BE2C (cell line): ENCODE data around the gene LCN12.

Source experiments
- DNase-seq: peaks from one replicate; pipeline ENCODE4 v3.0.0-alpha.2; 2020
- H3K27me3 ChIP-seq: fragments of 250-450 bp; sonication (Bioruptor Pico); 2 replicates; pipeline ENCODE4 v1.5.1; 2020; ENCODE audit warnings: mild to moderate bottlenecking
- H3K36me3 ChIP-seq: fragments of 250-450 bp; sonication (Bioruptor Pico); 2 replicates; pipeline ENCODE4 v1.5.1; 2020; ENCODE audit warnings: mild to moderate bottlenecking
- H3K4me1 ChIP-seq: fragments of 250-450 bp; sonication (Bioruptor Pico); 2 replicates; pipeline ENCODE4 v1.5.1; 2020
- H3K4me3 ChIP-seq: 2 replicates; pipeline ENCODE4 v1.5.1; 2011; ENCODE audit warnings: low read depth, low read length
- H3K9me3 ChIP-seq: fragments of 250-450 bp; sonication (Bioruptor Pico); 2 replicates; pipeline ENCODE4 v1.5.1; 2020
- TF ChIP-seq, protein P1 (sequence below): IDR thresholded peaks from 2 replicates; pipeline ENCODE4 v1.5.1; 2012; ENCODE audit warnings: mild to moderate bottlenecking, low read depth, low read length

Gene LCN12

DNA sequence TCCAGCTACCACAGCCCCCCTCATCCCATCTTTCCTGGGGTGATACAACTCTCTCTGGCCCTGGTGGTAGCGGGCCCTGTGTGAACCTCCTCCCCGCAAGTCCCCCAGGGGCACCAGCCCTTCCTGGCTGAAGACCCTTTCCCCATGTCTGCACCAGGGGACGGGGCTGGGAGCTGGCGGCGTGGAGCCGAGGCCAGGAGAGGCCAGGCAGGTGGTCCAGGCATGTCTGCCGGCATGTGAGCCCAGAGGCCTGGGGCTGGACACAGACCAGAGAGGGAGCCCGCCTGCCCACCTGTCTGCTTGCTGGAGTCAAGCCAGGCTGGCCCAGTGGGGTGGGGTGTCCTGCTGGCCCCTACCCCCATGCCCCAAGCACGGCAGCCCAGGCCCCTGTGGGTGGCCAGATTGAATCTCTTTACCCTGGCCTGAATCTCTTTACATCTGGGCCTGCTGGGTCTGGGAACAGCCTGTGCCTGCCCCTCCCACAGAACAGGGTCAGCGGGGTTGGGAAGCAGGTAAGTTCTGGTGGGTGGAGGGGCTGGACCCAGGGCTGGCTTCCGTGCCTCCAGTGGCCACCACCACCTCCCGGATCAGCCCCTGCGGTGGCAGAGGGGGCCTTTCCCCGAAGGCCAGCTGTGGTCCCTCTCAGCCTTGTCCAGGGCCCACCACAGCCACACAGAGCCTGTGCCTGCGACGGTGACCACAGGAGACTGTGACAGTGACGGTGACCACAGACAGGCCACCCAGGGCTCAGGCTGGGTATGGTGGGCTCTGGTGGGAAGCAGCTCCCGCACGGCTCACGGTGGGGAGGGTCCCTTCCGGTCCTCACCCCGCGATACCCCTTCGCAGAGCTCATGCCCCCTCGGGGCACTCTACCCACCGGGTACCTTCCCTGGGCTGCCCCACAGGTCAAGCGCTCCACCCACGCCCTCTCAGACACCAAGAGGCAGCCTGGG, 7.1 kb downstream of the LCN12 start:
- Histone ChIP-seq H3K9me3 (no peaks in the 10 kb centered on the region), H3K4me1 (no peaks in the 10 kb centered on the region), H3K27me3 (no peaks in the 10 kb centered on the region), H3K36me3 (no peaks in the 10 kb centered on the region), H3K4me3 (no peak overlapping the region)
- TF ChIP-seq, protein P1, sequence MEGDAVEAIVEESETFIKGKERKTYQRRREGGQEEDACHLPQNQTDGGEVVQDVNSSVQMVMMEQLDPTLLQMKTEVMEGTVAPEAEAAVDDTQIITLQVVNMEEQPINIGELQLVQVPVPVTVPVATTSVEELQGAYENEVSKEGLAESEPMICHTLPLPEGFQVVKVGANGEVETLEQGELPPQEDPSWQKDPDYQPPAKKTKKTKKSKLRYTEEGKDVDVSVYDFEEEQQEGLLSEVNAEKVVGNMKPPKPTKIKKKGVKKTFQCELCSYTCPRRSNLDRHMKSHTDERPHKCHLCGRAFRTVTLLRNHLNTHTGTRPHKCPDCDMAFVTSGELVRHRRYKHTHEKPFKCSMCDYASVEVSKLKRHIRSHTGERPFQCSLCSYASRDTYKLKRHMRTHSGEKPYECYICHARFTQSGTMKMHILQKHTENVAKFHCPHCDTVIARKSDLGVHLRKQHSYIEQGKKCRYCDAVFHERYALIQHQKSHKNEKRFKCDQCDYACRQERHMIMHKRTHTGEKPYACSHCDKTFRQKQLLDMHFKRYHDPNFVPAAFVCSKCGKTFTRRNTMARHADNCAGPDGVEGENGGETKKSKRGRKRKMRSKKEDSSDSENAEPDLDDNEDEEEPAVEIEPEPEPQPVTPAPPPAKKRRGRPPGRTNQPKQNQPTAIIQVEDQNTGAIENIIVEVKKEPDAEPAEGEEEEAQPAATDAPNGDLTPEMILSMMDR = no peak
- DNase-seq = no peak

DNA sequence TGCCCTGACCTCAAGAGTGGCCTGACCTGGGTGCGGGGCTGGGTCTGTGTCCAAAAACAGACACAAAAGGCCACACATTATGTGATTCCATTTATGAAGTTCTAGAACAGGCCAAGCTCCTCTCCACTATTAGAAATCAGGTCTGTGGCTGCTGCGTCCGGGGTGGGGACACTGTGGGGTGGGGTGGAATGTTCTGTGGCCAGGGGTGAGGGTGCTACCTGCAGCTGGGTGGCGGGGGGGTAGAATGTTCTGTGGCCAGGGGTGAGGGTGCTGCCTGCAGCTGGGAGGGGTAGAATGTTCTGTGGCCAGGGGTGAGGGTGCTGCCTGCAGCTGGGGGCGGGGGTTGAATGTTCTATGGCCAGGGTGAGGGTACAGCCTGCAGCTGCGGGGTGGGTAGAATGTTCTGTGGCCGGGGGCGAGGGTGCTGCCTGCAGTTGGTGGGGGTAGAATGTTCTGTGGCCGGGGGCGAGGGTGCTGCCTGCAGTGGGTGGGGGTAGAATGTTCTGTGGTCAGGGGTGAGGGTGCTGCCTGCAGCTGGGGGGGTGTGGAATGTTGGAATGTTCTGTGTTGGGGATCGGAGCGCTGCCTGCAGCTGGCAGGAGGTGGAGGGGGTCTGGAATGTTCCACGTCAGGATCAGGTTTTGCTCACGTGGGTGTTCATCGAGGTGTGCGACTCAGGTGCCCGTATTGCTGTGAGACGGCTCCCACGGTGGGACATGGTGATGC, 8.3 kb downstream of the LCN12 start:
- H3K4me1 ChIP-seq = no peaks in the 10 kb centered on the region
- no peaks in the 10 kb centered on the region for H3K27me3 ChIP-seq
- DNase-seq = no peak
- no peak overlapping the region for H3K4me3 ChIP-seq
- H3K9me3 ChIP-seq = no peaks in the 10 kb centered on the region
- no peaks in the 10 kb centered on the region for H3K36me3 ChIP-seq
- TF ChIP-seq, protein P1 = no peak

DNA sequence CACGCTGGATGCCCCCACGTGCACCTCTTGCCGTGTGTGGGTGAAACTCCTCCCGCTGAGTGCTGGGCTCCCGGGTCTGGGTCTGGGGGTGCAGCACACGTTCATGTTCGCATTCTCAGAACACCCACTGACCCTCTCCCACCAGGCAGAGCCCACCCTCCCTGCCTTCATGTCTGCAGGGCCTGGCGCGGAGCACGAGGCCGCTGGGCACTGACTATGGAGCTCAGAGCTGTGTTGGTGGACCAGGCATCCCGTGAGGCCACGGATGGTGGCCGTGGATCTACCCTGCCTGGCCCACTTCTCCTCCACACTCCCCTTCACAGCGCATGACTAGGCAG, 8.8 kb downstream of the LCN12 start:
- H3K4me3 ChIP-seq = no peak overlapping the region
- no peaks in the 10 kb centered on the region for H3K4me1 ChIP-seq
- no peaks in the 10 kb centered on the region for H3K36me3 ChIP-seq
- TF ChIP-seq, protein P1 = no peak
- H3K9me3 ChIP-seq = no peaks in the 10 kb centered on the region
- no peaks in the 10 kb centered on the region for H3K27me3 ChIP-seq
- DNase-seq = no peak

DNA sequence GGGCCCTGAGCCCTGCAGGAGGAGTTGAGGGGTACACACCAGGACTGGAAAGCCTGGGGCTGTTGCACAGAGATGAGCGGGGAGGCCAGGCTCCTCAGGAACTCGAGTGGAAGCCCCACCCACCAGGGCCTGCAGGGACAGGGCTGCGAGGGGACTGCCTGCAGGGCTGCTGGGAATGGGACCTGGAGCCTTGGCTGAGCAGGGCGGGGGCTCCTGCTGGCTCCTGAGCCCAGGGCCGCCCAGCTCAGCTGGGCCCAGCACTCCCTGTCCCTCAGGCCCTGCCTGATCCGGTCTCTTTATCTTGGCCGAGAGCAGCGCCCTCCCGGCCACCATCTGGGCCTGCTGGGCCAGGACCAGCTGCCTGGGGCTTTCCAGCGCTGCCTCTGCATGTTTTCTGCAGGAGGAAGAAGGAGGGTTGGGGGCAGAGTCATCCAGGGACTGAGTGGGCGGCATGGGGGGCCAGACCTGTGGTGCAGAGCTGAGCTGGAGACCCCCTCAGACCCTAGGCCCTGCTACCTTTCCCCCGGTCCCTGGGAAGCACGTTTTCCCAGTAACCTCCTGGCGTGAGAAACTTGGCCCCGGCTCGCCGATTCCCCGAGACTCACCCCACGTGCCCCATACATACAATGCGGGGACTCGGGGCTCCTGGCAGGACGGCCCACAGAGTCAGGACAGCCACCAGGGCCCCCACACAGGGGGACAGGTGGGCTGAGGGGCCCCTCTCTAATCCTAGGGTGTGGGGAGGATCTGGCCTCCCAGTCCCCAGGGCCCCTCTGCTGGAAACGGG, 9.4 kb downstream of the LCN12 start:
- no peak for DNase-seq
- no peak overlapping the region for H3K4me3 ChIP-seq
- no peaks in the 10 kb centered on the region for H3K4me1 ChIP-seq
- TF ChIP-seq, protein P1 = no peak
- H3K27me3 ChIP-seq = no peaks in the 10 kb centered on the region
- no peaks in the 10 kb centered on the region for H3K36me3 ChIP-seq
- H3K9me3 ChIP-seq = no peaks in the 10 kb centered on the region

DNA sequence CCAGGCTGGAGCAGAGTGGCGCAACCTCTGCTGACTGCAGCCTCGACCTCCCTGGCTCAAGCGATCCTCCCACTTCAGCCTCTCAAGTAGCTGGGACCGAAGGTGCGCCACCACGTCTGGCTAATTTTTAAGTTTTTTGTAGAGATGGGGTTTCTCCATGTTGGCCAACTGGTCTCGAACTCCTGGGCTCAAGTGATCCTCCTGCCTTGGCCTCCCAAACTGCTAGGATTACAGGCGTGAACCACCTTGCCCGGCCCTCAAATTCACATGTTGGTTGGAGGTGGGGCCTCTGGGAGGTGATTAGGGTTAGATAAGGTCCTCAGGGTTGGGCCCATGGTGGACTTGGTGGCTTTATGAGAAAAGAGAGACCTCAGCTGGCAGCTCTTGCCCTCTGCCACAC, 10.1 kb downstream of the LCN12 start:
- H3K27me3 ChIP-seq = no peaks in the 10 kb centered on the region
- TF ChIP-seq, protein P1 = no peak
- no peaks in the 10 kb centered on the region for H3K4me1 ChIP-seq
- H3K9me3 ChIP-seq = no peaks in the 10 kb centered on the region
- H3K36me3 ChIP-seq = no peaks in the 10 kb centered on the region
- H3K4me3 ChIP-seq = no peak overlapping the region
- DNase-seq = no peak
